ENCODE results near the gene CDC5L.

The CDC5L gene

GRCh38 chr6:44387346-44388134 lies at the start of gene CDC5L:
Gene CDC5L, plus strand, starts transcription at chr6:44387706. Its CDS starts 118 bp downstream, at chr6:44387824.
- in situ Hi-C loops (cut with MboI; ENCODE audit: low sequenced_read_pairs, unreplicated experiment): no loop called here
- TF ChIP-seq CTCF (IDR thresholded peaks at IDR 0.05; ENCODE audit: borderline replicate concordance, control extremely low read depth, extremely low read depth, insufficient read depth, missing control alignments): no peak

GRCh38 chr6:44338228-44339122 lies 49.0 kb upstream of the CDC5L start:
- in situ Hi-C loops (cut with MboI; ENCODE audit: low sequenced_read_pairs, unreplicated experiment): no loop called here
- DNase-seq (ENCODE audit: low spot score): peak; percentile 74

More at GRCh38 chr6:44387346-44388134, at the start of gene CDC5L:
- DNase-seq (ENCODE audit: low spot score): peak; percentile 97

GRCh38 chr6:44339301-44339700 lies 48.2 kb upstream of the CDC5L start:
- no peak for TF ChIP-seq CTCF (IDR thresholded peaks at IDR 0.05; ENCODE audit: borderline replicate concordance, control extremely low read depth, extremely low read depth, insufficient read depth, missing control alignments)
- no peak for DNase-seq (ENCODE audit: low spot score)
- in situ Hi-C loops (cut with MboI; ENCODE audit: low sequenced_read_pairs, unreplicated experiment): no loop called here

More at GRCh38 chr6:44338228-44339122, 49.0 kb upstream of the CDC5L start:
- TF ChIP-seq CTCF (IDR thresholded peaks at IDR 0.05; ENCODE audit: borderline replicate concordance, control extremely low read depth, extremely low read depth, insufficient read depth, missing control alignments): peak; percentile 74

- DNase-seq (ENCODE audit: low spot score): no peak
- in situ Hi-C loops (cut with MboI; ENCODE audit: low sequenced_read_pairs, unreplicated experiment): no loop called here
- no peak for TF ChIP-seq CTCF (IDR thresholded peaks at IDR 0.05; ENCODE audit: borderline replicate concordance, control extremely low read depth, extremely low read depth, insufficient read depth, missing control alignments)
Measured at GRCh38 chr6:44339763-44340625, 47.5 kb upstream of the CDC5L start.

- no peak for TF ChIP-seq CTCF (IDR thresholded peaks at IDR 0.05; ENCODE audit: borderline replicate concordance, control extremely low read depth, extremely low read depth, insufficient read depth, missing control alignments)
- in situ Hi-C loops (cut with MboI; ENCODE audit: low sequenced_read_pairs, unreplicated experiment): no loop called here
- DNase-seq (ENCODE audit: low spot score): no peak
Measured at GRCh38 chr6:44341095-44341890, 46.2 kb upstream of the CDC5L start.
